Mucosa of descending colon (tissue), 3 donors: Measurements from ENCODE around the gene TRAPPC14. TPM values are rescaled to one million over a fixed set of nuclear protein-coding genes. Genes with fewer than 3 reads are reported as not detected.

Experiments
- ATAC-seq: fragments of 200-7000 bp; cut with Tn5 transposase; one replicate; pipeline ENCODE4 v1.9.1; 2020; ENCODE audit warnings: mild to moderate bottlenecking, moderate library complexity
- DNase-seq, 3 donors: peaks; one replicate each; pipeline ENCODE4 v3.0.0-alpha.2; 2020
- H3K36me3 ChIP-seq: fragments of 200-600 bp; one replicate; pipeline ENCODE4 v1.8.0; 2021; ENCODE audit warnings: low read depth, mild to moderate bottlenecking
- H3K4me1 ChIP-seq: fragments of 200-600 bp; one replicate; pipeline ENCODE4 v1.8.0; 2021; ENCODE audit warnings: low read depth, mild to moderate bottlenecking
- H3K4me3 ChIP-seq: fragments of 200-600 bp; one replicate; pipeline ENCODE4 v1.8.0; 2021; ENCODE audit warnings: mild to moderate bottlenecking
- H3K9me3 ChIP-seq: fragments of 200-600 bp; one replicate; pipeline ENCODE4 v1.8.0; 2021; ENCODE audit warnings: mild to moderate bottlenecking
- CTCF ChIP-seq: fragments of 200-600 bp; IDR thresholded peaks from one replicate; pipeline ENCODE4 v1.8.0; 2022; ENCODE audit warnings: antibody characterized with exemption, mild to moderate bottlenecking
- intact Hi-C, 2 donors: fragments of 100-400 bp; cut with DNase I in 1 of 2; cut with micrococcal nuclease in 1 of 2; formaldehyde crosslinking; loops; one replicate each; pipeline versions ENCODE4 v1.11.0 to v1.11.1; 2022; cut with DNase I, micrococcal nuclease
- total RNA-seq, 3 donors: library from RNA; stranded (reverse); fragmentation: NEBNext Ultra II Directional in 2 of 3; extraction: Animal tissue kit (Norgen Biotek cat#: 25700) in 2 of 3; gene quantifications; one replicate each; pipeline versions ENCODE4 v1.2.1 to v1.2.4, GENCODE V29; 2021 to 2023
- donor health status: DM: no; HTN: no; CAD: no; lungs with moderate emphysema.
- donor health status: DM: no; HTN: no; CAD: no.
- donor health status: DM: no; HTN: yes; CAD: no.

The TRAPPC14 gene
- total RNA-seq, 3 donors from 2014 or later: 36.7 to 78.9 (median 49.0) TPM

- Histone ChIP-seq H3K9me3 (no peaks in the 10 kb centered on the region), H3K36me3 (no peaks in the 10 kb centered on the region), H3K4me1 (peaks cover 58% of the 10 kb centered on the region), H3K4me3 (no peak overlapping the region)
- intact Hi-C loops: no loop called here
- ATAC-seq (no peak), DNase-seq (no peak)
- TF ChIP-seq CTCF: no peak
These were observed 1.5 kb downstream of the TRAPPC14 start for GRCh38 chr7:100157069-100157333.

DNA sequence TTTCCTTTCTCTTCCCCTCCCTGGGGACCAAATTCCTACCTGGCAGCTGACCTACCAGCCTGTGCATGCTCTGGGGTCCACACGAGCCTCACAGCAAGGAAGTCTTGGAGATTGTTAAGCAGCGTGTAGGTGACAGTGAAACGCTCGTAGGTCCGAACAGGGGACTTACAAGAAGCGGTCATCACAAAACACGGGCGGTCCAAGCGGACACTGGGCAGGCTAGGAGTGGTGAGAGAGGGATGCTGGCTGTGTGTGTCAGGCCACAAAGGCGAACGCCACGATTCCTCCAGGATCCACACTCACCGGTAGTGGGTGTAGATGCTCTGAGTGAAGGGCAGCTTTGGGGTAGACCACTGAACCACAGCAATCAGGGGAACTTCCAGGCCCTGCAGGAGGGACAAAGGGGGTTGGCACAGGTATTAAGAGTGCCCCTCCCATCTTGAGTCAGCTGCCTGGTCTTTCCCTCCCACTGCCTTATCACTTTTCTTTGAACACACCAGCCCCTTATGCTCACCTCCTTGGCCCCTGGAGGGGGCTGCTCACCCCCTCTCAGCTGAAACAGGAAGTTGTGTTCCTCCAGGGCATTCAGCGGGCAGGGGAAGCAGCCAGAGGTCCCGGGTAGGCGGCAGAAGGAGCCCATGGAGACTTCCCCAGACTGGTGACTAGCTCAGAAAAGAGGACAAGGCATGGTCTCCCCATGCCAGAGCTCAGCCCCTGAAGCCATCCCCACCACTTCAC is 2.0 kb downstream of the TRAPPC14 start:
- intact Hi-C loops: no loop called here
- DNase-seq: peak in 1 of 3 donors; percentile 55
- peaks cover 63% of the 10 kb centered on the region for H3K4me1 ChIP-seq
- no peak for TF ChIP-seq CTCF
- no peaks in the 10 kb centered on the region for H3K9me3 ChIP-seq
- H3K4me3 ChIP-seq: no peak overlapping the region
- H3K36me3 ChIP-seq: no peaks in the 10 kb centered on the region
- no peak for ATAC-seq

DNA sequence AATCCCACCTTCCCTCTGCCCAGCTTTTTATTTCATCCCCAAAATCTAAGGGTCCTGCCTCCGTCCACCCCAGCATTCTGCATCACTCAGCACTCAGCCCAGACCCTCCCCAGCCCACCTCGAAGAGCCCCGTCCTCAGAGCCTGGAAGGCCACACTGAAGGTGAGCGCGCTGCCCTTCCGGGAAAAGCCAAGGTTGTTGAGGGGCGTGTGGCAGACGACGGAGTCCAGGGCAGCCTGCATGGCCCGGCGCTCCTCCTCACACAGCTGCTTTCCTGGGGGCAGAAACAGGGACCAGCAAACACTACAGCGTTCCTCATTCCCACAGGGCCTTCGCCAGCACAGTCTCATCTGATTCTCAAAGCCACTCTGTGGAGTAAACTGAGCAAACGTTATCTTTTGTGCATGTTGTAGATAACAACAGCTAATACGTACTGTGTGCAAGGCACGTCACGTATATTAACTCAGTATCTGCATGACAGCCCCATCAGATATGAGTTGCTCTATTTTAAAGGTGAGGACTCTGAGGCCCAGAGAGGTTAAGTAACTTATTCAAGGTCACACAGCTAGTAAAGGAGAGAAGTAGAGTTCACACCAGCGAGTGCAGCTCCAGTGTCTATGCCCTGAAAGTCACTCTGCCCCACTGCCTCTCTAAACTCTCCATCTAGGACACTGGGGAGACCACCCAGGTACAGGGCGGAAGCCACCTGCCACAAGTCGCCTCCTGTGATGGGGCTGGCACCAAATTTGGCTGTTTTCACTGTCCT is 2.8 kb downstream of the TRAPPC14 start:
- ATAC-seq: no peak
- no peak for TF ChIP-seq CTCF
- Histone ChIP-seq H3K36me3 (no peaks in the 10 kb centered on the region), H3K4me1 (peaks cover 66% of the 10 kb centered on the region), H3K4me3 (no peak overlapping the region), H3K9me3 (no peaks in the 10 kb centered on the region)
- peak in 1 of 3 donors; percentile 58 for DNase-seq
- intact Hi-C loops: no loop called here

DNA sequence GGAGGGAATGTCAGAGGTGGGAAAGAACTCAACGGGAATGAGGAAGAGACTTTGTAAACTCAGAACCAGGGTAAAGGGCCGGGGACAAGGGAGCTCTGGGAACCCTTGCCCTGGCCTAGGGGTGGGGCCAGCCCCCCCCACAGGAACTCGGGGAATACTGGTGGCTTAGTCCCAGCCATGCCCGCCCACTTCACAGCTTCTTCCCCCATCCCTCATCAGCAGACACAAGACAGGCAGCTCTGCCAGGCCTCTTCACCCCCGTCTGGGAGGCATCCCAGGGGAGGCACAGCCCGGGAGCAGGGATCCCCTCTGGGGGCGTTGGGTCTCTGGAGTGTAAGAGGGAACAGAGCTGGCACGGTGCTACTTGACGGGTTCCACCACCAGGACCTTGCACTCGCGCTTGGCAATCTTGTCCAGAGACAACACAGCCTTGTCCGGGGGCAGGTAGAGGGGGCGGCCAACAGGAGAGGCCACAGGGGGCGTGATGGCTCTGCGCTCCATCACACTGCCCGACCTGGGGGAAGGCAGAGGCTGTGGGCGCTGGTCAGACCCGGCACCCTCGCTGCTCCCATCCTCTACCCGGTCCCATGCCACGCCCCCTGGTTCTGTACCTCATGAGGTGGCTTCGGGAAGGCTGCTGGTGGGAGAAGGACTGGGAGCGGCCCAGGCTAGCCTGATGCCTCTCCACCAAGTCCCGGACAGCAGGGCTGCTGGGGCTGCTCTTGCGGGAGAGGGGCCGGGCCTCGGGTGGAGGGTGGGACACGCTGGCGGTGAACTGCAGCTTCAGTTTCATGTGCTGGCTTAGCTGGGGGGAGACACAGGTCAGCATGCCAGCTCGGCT is 3.7 kb downstream of the TRAPPC14 start:
- DNase-seq: peak; percentile 82 to 86 (median 83)
- peaks cover 75% of the 10 kb centered on the region for H3K4me1 ChIP-seq
- H3K9me3 ChIP-seq: no peaks in the 10 kb centered on the region
- intact Hi-C loops: no loop called here
- peak; percentile 56 for ATAC-seq
- no peak for TF ChIP-seq CTCF
- H3K36me3 ChIP-seq: no peaks in the 10 kb centered on the region
- H3K4me3 ChIP-seq: no peak overlapping the region

DNA sequence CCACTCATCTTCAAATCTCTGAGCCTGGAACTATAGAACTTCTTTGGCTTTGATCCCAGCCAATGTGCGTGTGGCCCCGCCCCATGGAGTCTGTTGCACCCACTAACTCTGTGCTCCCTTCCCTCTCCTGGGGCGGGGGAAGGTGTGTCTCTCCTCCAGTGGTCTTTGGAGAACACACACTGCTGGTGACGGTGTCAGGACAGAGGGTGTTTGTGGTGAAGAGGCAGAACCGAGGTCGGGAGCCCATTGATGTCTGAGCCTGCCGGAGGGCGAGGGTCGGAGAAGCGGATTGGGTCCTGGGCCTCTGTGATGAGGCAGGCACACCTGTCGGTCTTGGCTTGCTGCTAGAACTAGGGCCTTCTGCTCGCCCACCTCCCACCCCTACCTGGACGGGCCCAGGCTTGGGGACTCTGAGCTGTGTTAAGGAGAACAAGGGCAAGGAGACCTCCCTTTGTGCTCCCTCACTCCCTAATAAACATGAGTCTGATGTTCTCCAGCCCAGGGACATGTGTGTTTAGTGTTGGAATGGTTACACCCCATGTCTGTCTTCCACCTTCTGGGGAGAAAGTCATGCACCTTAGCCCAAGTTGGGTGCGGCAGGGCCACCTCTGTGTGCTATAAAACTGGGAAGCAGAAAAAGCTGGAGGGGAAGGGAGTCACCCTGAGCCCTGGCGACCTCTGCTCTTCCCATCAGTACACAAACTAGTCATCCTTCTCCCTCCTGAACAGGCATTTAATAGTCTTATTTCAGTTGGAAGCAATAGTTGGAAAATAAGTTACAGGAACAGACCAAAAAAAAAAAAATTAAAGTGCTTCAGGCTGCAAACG is 4.6 kb downstream of the TRAPPC14 start:
- H3K36me3 ChIP-seq: no peaks in the 10 kb centered on the region
- ATAC-seq (peak; percentile 70), DNase-seq (peak; percentile 81 to 85 (median 81))
- intact Hi-C loops: no loop called here
- no peaks in the 10 kb centered on the region for H3K9me3 ChIP-seq
- peaks cover 80% of the 10 kb centered on the region for H3K4me1 ChIP-seq
- no peak overlapping the region for H3K4me3 ChIP-seq
- TF ChIP-seq CTCF: no peak
